Memory B cell (primary cell): ENCODE measurements around the gene FAF1.
"Not testable (repeated sequence)": the region's sequence is repeated elsewhere in the genome, so short reads cannot be mapped to it uniquely, and the experiment has no call there.

Source experiments
- ATAC-seq: fragments of 150-1000 bp; cut with Tn5 transposase; 2 replicates; pipeline ENCODE4 v1.10.0; 2021; ENCODE audit warnings: low read depth, mild to moderate bottlenecking, moderate library complexity
- DNase-seq, 2 donors: peaks; one replicate each; pipeline ENCODE4 v3.0.0; 2022; ENCODE audit warnings: low spot score in 2 of 2
- H3K27ac Mint-ChIP-seq: one replicate; pipeline ENCODE4 v1.8.0; 2022; ENCODE audit warnings: mild to moderate bottlenecking, moderate library complexity, mixed read lengths
- H3K27me3 Mint-ChIP-seq: one replicate; pipeline ENCODE4 v1.8.0; 2022; ENCODE audit warnings: mixed read lengths
- H3K36me3 Mint-ChIP-seq: one replicate; pipeline ENCODE4 v1.8.0; 2022; ENCODE audit warnings: mild to moderate bottlenecking, mixed read lengths
- H3K4me1 Mint-ChIP-seq: one replicate; pipeline ENCODE4 v1.8.0; 2022; ENCODE audit warnings: mixed read lengths
- H3K4me3 Mint-ChIP-seq: one replicate; pipeline ENCODE4 v1.8.0; 2022; ENCODE audit warnings: mild to moderate bottlenecking, moderate library complexity, mixed read lengths
- H3K9me3 Mint-ChIP-seq: one replicate; pipeline ENCODE4 v1.8.0; 2022; ENCODE audit warnings: mixed read lengths

Gene FAF1

DNA sequence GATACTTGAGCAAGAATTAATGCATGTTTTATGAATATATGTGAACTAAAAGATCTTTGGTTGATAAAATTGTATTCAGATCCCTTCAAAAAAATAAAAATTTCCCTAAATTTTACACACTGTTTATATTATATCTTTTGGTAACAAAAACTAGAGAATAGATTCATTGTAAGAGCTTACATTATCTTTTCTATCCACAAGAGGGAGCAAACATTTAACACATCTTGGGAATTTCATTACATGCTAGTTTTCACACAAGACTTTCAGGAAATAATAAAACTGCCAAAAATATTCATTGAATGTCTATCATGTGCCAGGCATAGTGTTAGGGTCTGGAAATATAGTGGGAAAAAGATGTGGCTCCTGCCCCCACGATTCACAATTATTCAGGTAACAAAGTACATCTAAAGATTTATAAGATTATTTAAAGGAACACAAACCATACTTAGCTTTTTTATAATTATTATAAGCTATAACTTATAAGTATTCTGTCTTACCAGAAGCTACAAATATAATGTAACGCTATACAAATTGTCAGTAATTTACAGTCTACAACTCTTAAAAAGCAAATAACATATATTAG is 30.6 kb downstream of the FAF1 start:
- no peaks in the 10 kb centered on the region for H3K27me3 Mint-ChIP-seq
- peaks cover 26% of the 10 kb centered on the region for H3K4me1 Mint-ChIP-seq
- no peak overlapping the region for H3K4me3 Mint-ChIP-seq
- H3K9me3 Mint-ChIP-seq: peaks cover 9% of the 10 kb centered on the region
- H3K27ac Mint-ChIP-seq: no peak overlapping the region
- DNase-seq (no peak), ATAC-seq (no peak)
- peaks cover 22% of the 10 kb centered on the region for H3K36me3 Mint-ChIP-seq

DNA sequence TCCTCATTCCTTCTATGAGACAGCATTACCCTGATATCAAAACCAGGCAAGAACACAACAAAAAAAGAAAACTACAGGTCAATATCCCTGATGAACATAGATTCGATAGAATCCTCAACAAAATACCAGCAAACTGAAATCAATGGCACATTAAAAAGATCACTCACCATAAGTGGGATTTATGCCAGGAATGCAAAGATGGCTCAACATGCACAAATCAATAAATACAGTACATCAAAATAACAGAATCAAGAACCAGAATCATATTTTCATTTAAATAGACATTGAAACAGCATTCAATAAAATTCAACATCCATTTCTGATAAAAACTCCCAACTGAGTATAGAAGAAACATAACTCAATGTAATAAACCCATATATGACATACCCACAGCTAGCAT is 36.5 kb downstream of the FAF1 start:
- no peak for ATAC-seq
- Mint-ChIP-seq H3K36me3 (peaks cover 23% of the 10 kb centered on the region), H3K4me1 (peaks cover 11% of the 10 kb centered on the region), H3K27me3 (no peaks in the 10 kb centered on the region), H3K9me3 (peaks cover 13% of the 10 kb centered on the region), H3K4me3 (no peak overlapping the region), H3K27ac (no peak overlapping the region)
- DNase-seq: no peak

DNA sequence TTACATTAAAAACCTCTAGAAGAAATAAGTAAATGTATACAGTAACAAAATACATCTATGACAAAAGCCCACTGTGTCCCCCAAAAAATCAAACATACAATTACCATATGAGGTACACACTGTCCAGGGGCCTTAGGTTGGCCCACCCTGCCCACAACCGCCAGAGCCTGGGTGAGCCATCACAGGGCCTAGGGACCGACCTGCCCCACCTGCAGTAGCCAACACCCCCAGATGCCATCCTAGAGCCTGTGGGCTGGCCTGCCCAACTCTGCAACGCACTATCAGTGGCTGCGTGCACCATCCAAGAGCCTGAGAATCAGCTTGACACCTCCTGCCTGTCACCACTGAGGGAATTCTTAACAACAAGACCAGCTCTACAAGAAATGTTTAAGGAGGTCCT is 39.0 kb downstream of the FAF1 start:
- no peak overlapping the region for H3K4me3 Mint-ChIP-seq
- no peaks in the 10 kb centered on the region for H3K27me3 Mint-ChIP-seq
- no peak overlapping the region for H3K27ac Mint-ChIP-seq
- DNase-seq (no peak), ATAC-seq (no peak)
- peaks cover 11% of the 10 kb centered on the region for H3K9me3 Mint-ChIP-seq
- peaks cover 17% of the 10 kb centered on the region for H3K36me3 Mint-ChIP-seq
- peaks cover 19% of the 10 kb centered on the region for H3K4me1 Mint-ChIP-seq

DNA sequence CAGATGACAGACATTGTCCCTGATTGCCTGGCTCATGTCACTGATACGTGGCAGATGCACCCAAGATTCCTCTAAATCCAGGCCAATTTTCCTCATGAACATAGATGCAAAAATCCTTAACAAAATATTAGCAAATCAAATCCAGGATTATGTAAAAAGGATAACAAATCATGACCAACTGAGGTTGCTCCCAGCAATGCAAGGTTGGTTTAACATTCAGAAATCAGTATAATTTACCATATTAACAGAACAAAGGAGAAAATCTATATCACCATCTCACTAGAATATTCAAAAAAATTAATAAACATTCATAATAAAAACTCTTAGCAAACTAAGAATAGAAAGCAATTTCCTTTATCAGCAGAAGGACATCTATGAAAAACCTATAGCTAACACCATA is 39.7 kb downstream of the FAF1 start:
- Mint-ChIP-seq H3K4me1 (peaks cover 19% of the 10 kb centered on the region), H3K4me3 (no peak overlapping the region), H3K36me3 (peaks cover 17% of the 10 kb centered on the region), H3K9me3 (peaks cover 11% of the 10 kb centered on the region), H3K27me3 (no peaks in the 10 kb centered on the region), H3K27ac (no peak overlapping the region)
- ATAC-seq (no peak), DNase-seq (no peak)

DNA sequence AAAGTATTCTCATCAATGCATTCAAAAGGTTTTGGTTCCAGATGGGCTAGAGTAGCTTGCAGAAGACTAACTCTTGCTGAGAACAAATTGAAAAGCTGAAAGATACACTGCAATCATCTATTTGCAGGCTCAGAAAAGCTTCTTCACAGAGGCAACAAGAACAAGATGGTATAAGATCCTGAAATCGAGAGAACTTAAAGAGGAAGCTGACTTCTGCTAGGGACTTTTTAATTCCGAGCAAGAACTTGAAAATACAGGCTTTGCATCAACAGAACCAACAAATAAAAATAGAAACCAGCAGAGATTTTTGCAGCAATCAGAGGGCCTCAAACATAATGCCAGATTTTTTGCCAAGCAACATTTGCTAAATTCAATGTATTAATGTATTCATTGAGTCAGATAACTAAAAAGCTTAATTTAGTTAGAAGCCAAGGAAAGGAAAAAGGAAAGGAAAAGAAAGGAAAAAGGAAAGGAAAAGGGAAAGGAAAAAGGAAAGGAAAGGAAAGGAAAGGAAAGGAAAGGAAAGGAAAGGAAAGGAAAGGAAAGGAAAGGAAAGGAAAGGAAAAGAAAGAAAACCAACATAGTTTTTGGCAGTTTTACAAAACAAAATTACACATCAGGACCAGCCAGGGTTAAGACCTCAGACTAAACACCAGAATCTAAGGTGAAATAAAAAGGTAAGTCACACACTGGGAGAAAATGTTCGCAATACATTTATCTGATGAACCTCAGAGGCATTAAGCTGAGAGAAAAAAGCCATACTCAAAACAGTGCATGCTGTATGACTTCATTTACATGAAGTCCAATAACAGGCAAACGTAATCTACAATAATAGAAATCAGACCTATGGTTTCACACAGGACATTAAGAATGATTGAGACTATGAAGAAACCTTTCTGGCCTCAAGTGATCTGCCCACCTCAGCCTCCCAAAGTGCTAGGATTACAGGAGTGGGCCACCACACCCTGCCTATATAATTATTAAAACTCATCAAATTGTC is 42.6 kb downstream of the FAF1 start:
- Mint-ChIP-seq H3K4me1 (peaks cover 18% of the 10 kb centered on the region), H3K9me3 (no peaks in the 10 kb centered on the region), H3K27me3 (no peaks in the 10 kb centered on the region), H3K36me3 (peaks cover 7% of the 10 kb centered on the region), H3K27ac (peak overlapping the region; percentile 88), H3K4me3 (peak overlapping the region; percentile 75)
- DNase-seq (peak in 1 of 2 donors; percentile 9), ATAC-seq (peak; percentile 95)

DNA sequence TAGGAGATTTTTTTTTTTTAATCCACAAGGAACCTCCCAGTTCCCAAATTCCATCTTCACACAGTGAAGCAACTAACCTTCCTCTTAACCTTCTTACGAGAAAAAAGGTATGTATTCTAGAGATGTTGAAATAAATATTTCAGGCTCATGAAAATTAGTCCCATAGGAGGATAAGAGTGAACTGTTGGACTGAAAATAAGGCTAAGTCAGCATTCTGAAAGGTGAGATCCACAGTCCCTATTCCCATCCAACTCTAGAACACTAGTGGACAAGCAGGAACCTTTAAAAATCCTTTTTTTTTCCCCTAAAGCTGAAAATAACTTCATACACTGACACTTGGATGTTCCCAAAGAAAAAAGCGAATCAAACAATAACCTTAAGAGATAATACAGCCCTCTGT is 44.4 kb downstream of the FAF1 start:
- peaks cover 5% of the 10 kb centered on the region for H3K36me3 Mint-ChIP-seq
- no peak overlapping the region for H3K27ac Mint-ChIP-seq
- ATAC-seq (no peak), DNase-seq (no peak)
- no peak overlapping the region for H3K4me3 Mint-ChIP-seq
- H3K27me3 Mint-ChIP-seq: no peaks in the 10 kb centered on the region
- H3K9me3 Mint-ChIP-seq: no peaks in the 10 kb centered on the region
- peaks cover 21% of the 10 kb centered on the region for H3K4me1 Mint-ChIP-seq

DNA sequence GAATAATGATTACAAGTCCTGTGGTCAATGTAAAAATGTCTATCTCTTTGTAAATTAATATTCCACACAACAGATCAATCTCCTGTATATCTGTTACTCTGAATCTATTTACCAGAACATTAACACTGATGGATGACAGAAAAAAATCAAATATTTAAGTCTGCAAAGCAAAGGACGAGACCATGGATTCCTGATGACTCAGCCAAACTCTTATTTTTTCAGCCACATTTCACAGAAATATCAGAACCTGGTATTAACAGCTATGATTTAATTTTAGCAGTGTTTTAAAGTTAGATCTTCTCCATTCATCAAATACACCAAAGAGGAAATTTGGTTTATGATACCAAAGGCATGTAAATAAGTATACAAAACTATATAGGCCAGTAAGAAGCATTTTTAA is 46.1 kb downstream of the FAF1 start:
- Mint-ChIP-seq H3K9me3 (peaks cover 1% of the 10 kb centered on the region), H3K36me3 (peaks cover 7% of the 10 kb centered on the region), H3K27ac (no peak overlapping the region), H3K27me3 (no peaks in the 10 kb centered on the region), H3K4me3 (no peak overlapping the region), H3K4me1 (peaks cover 21% of the 10 kb centered on the region)
- ATAC-seq (no peak), DNase-seq (no peak)

DNA sequence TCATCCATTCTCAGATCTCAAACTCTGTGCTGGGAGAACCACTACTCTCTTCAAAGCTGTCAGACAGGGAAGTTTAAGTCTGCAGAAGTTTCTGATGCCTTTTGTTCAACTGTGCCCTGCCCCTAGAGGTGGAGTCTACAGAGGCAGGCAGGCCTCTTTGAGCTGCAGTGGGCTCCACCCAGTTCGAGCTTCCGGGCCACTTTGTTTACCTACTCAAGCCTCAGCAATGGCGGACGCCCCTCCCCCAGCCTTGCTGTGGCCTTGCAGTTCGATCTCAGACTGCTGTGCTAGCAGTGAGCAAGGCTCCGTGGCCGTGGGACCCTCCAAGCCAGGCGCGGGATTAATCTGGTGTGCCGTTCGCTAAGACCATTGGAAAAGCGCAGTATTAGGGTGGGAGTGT is 49.7 kb downstream of the FAF1 start:
- not testable (repeated sequence) for H3K9me3 Mint-ChIP-seq, H3K36me3 Mint-ChIP-seq, ATAC-seq, DNase-seq, H3K27ac Mint-ChIP-seq, H3K4me3 Mint-ChIP-seq, H3K27me3 Mint-ChIP-seq, H3K4me1 Mint-ChIP-seq

DNA sequence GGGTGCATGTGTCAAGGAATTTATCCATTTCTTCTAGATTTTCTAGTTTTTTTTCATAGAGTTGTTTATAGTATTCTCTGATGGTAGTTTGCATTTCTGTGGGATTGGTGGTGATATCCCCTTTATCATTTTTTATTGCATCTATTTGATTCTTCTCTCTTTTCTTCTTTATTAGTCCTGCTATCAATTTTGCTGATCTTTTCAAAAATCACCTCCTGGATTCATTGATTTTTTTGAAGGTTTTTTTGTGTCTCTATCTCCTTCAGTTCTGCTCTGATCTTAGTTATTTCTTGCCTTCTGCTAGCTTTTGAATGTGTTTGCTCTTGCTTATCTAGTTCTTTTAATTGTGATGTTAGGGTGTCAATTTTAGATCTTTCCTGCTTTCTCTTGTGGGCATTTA is 52.5 kb downstream of the FAF1 start:
- H3K27ac Mint-ChIP-seq, H3K27me3 Mint-ChIP-seq, ATAC-seq: not testable (repeated sequence)

DNA sequence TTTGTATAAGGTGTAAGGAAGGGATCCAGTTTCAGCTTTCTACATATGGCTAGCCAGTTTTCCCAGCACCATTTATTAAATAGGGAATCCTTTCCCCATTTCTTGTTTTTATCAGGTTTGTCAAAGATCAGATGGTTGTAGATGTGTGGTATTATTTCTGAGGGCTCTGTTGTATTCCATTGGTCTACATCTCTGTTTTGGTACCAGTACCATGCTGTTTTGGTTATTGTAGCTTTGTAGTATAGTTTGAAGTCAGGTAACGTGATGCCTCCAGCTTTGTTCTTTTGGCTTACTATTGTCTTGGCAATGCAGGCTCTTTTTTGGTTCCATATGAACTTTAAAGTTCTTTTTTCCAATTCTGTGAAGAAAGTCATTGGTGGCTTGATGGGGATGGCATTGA is 54.0 kb downstream of the FAF1 start:
- H3K27ac Mint-ChIP-seq, H3K27me3 Mint-ChIP-seq, DNase-seq, H3K36me3 Mint-ChIP-seq, H3K9me3 Mint-ChIP-seq, H3K4me3 Mint-ChIP-seq, ATAC-seq, H3K4me1 Mint-ChIP-seq: not testable (repeated sequence)

More for the DNA sequence above, 52.5 kb downstream of the FAF1 start:
- not testable (repeated sequence) for H3K36me3 Mint-ChIP-seq, H3K9me3 Mint-ChIP-seq, DNase-seq, H3K4me3 Mint-ChIP-seq
- peaks cover 11% of the 10 kb centered on the region for H3K4me1 Mint-ChIP-seq

DNA sequence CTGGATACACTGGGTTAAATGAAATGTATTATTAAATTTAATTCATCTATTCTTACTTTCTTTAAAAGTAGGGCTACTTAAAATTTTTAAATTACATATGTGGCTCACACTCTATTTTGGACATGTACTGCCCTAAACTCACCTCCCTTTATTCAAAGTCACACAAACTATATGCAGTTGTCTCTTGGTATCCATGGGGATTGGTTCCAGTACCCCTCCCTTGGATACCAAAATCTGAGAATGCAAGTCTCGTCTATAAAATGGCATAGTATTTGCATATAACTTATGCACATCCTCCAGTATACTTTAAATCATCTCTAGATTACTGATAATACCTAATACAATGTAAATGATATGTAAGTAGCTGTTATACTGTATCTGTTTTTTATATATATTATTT is 57.6 kb downstream of the FAF1 start:
- no peaks in the 10 kb centered on the region for H3K9me3 Mint-ChIP-seq
- no peaks in the 10 kb centered on the region for H3K27me3 Mint-ChIP-seq
- H3K4me1 Mint-ChIP-seq: peaks cover 20% of the 10 kb centered on the region
- H3K27ac Mint-ChIP-seq: no peak overlapping the region
- peaks cover 7% of the 10 kb centered on the region for H3K36me3 Mint-ChIP-seq
- no peak overlapping the region for H3K4me3 Mint-ChIP-seq
- no peak for DNase-seq
- no peak for ATAC-seq

DNA sequence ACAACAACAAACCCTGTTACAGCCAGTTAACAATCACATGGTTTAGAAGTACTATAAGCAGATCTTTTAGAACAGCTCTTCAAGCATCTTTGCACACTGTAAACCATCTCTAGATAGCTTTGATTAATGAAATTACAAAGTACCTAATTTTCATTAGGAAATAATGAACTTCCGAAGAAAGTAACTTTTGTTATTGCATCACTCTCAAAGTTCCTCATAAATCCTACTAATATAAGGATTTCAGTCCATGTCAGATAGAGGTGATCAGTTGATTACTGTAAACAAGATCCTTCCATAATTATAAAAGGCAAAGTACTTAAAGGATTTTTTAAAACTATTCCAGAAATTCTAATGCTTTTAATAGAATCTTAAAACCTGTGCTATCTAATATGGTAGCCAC is 58.2 kb downstream of the FAF1 start:
- H3K27me3 Mint-ChIP-seq: no peaks in the 10 kb centered on the region
- no peak overlapping the region for H3K4me3 Mint-ChIP-seq
- no peaks in the 10 kb centered on the region for H3K9me3 Mint-ChIP-seq
- no peak overlapping the region for H3K27ac Mint-ChIP-seq
- H3K36me3 Mint-ChIP-seq: peaks cover 7% of the 10 kb centered on the region
- peaks cover 20% of the 10 kb centered on the region for H3K4me1 Mint-ChIP-seq
- DNase-seq (no peak), ATAC-seq (no peak)

DNA sequence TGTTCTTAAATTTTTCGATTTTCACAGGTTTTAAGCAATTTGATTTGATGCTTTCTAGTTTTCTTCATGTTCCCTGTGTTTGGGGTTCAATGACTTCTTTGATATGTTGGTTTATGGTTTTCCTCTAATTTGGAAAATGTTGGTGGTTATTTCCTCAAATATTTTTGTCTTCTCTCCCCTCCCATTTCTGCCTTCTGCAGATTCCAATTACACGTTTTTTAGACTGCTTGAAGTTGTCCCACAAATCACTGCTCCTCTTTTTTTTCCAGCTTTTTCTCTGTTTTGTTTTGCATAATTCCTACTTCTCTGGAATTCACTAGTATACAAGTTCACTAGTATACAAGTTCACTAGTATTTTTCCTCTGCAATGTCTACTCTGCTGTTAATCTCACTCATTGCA is 61.3 kb downstream of the FAF1 start:
- no peak overlapping the region for H3K4me3 Mint-ChIP-seq
- DNase-seq (no peak), ATAC-seq (no peak)

DNA sequence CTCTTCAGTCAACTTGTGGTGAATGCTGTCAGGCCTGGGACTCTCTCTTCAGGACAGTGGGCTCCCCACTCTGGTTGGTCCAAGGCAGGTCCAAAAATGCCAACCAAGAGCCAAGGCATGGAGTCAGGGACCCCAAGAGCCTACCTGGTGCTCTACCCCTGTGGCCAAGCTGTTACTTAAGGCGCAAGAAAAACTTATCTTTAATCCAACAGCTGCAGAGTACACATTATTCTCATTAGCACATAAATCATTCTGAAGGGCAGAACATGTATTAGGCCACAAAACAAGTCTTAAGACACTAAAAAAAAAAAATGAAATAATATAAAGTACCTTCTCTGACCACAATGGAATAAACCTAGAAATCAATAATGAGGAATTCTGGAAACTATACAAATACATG is 65.7 kb downstream of the FAF1 start:
- no peak overlapping the region for H3K4me3 Mint-ChIP-seq
- ATAC-seq (no peak), DNase-seq (no peak)
- H3K4me1 Mint-ChIP-seq: peaks cover 30% of the 10 kb centered on the region
- no peak overlapping the region for H3K27ac Mint-ChIP-seq
- H3K9me3 Mint-ChIP-seq: peaks cover 3% of the 10 kb centered on the region
- peaks cover 21% of the 10 kb centered on the region for H3K36me3 Mint-ChIP-seq
- H3K27me3 Mint-ChIP-seq: no peaks in the 10 kb centered on the region

More for the DNA sequence above, 61.3 kb downstream of the FAF1 start:
- Mint-ChIP-seq H3K27ac (no peak overlapping the region), H3K9me3 (no peaks in the 10 kb centered on the region), H3K27me3 (no peaks in the 10 kb centered on the region), H3K36me3 (peaks cover 11% of the 10 kb centered on the region), H3K4me1 (peaks cover 27% of the 10 kb centered on the region)
